Naive B cell (primary cell): ENCODE measurements around the gene HIGD1B. TPM values are rescaled to one million over a fixed set of nuclear protein-coding genes. Genes with fewer than 3 reads are reported as not detected.

ENCODE experiments used
- ATAC-seq, 2 donors: fragments of 150-1000 bp; cut with Tn5 transposase; 2 replicates each; pipeline ENCODE4 v1.10.0; 2021; ENCODE audit warnings: low read depth in 2 of 2, mild to moderate bottlenecking in 2 of 2, moderate library complexity in 2 of 2
- DNase-seq: peaks from one replicate; pipeline ENCODE4 v3.0.0; 2022
- H3K27ac Mint-ChIP-seq, 6 donors: one replicate each; pipeline ENCODE4 v1.8.0; 2020 to 2022; ENCODE audit warnings: mild to moderate bottlenecking in 6 of 6, mixed read lengths in 6 of 6, moderate library complexity in 5 of 6, inconsistent platforms in 2 of 6
- H3K27me3 Mint-ChIP-seq, 3 donors: one replicate each; pipeline ENCODE4 v1.8.0; 2021 to 2022; ENCODE audit warnings: mixed read lengths in 3 of 3, mild to moderate bottlenecking in 1 of 3
- H3K36me3 Mint-ChIP-seq, 2 donors: one replicate each; pipeline ENCODE4 v1.8.0; 2020 to 2022; ENCODE audit warnings: mixed read lengths in 2 of 2, inconsistent platforms in 1 of 2, mild to moderate bottlenecking in 1 of 2
- H3K4me1 Mint-ChIP-seq, 3 donors: one replicate each; pipeline ENCODE4 v1.8.0; 2020 to 2022; ENCODE audit warnings: mixed read lengths in 3 of 3, inconsistent platforms in 1 of 3, mild to moderate bottlenecking in 1 of 3, moderate library complexity in 1 of 3
- H3K4me3 Mint-ChIP-seq, 8 donors: one replicate each; pipeline ENCODE4 v1.8.0; 2020 to 2022; ENCODE audit warnings: mild to moderate bottlenecking in 8 of 8, mixed read lengths in 8 of 8, moderate library complexity in 8 of 8, inconsistent platforms in 2 of 8
- H3K9me3 Mint-ChIP-seq, 7 donors: one replicate each; pipeline ENCODE4 v1.8.0; 2020 to 2022; ENCODE audit warnings: mixed read lengths in 7 of 7, mild to moderate bottlenecking in 5 of 7, inconsistent platforms in 2 of 7, moderate library complexity in 1 of 7
- polyA plus RNA-seq, 6 donors: library from polyadenylated mRNA; unstranded; fragments of 300-500 nt; fragmentation: Illumina TruSeq; gene quantifications; one replicate each; pipeline ENCODE4 v1.2.3, GENCODE V29; 2021; ENCODE audit warnings: low read depth in 6 of 6

The HIGD1B gene
- polyA plus RNA-seq, 6 donors from 2014 or later = not detected

- Mint-ChIP-seq H3K27me3 (peaks cover 30 to 51% (median 34%) of the 10 kb centered on the region in 3 donors), H3K4me1 (peaks cover 7 to 13% (median 11%) of the 10 kb centered on the region in 3 donors), H3K27ac (no peak overlapping the region), H3K36me3 (peaks cover 0 to 7% of the 10 kb centered on the region in 2 donors), H3K4me3 (no peak overlapping the region), H3K9me3 (no peaks in the 10 kb centered on the region)
- no peak for DNase-seq
- ATAC-seq = no peak
These were observed 19.8 kb upstream of the HIGD1B start for GRCh38 chr17:44827863-44828262.

GRCh38 chr17:44828919-44829522 is 18.7 kb upstream of the HIGD1B start:
- Mint-ChIP-seq H3K9me3 (no peaks in the 10 kb centered on the region), H3K27me3 (peaks cover 42 to 57% (median 46%) of the 10 kb centered on the region in 3 donors), H3K4me1 (peaks cover 7 to 13% (median 11%) of the 10 kb centered on the region in 3 donors), H3K36me3 (peaks cover 0 to 7% of the 10 kb centered on the region in 2 donors), H3K4me3 (peak overlapping the region; percentile 78 to 87 (median 83)), H3K27ac (peak overlapping the region in 2 of 6 donors; percentile 51 to 72)
- DNase-seq (peak; percentile 5), ATAC-seq (peak; percentile 12 to 21)

- Mint-ChIP-seq H3K4me1 (peaks cover 7 to 13% (median 11%) of the 10 kb centered on the region in 3 donors), H3K36me3 (peaks cover 0 to 7% of the 10 kb centered on the region in 2 donors), H3K27ac (peak within 1 kb of the TSS in 2 of 6 donors; percentile 51 to 72), H3K27me3 (peaks cover 42 to 62% (median 47%) of the 10 kb centered on the region in 3 donors), H3K9me3 (no peaks in the 10 kb centered on the region), H3K4me3 (peak within 1 kb of the TSS; percentile 82 to 93 (median 86))
- DNase-seq = peak; percentile 13
- ATAC-seq = peak; percentile 61 to 67
These were observed 17.9 kb upstream of the HIGD1B start, which contains the start of gene GJC1 for GRCh38 chr17:44829523-44830358. Gene GJC1, minus strand, starts transcription at chr17:44830287. Its CDS starts 24,470 bp downstream, at chr17:44805817.

DNA sequence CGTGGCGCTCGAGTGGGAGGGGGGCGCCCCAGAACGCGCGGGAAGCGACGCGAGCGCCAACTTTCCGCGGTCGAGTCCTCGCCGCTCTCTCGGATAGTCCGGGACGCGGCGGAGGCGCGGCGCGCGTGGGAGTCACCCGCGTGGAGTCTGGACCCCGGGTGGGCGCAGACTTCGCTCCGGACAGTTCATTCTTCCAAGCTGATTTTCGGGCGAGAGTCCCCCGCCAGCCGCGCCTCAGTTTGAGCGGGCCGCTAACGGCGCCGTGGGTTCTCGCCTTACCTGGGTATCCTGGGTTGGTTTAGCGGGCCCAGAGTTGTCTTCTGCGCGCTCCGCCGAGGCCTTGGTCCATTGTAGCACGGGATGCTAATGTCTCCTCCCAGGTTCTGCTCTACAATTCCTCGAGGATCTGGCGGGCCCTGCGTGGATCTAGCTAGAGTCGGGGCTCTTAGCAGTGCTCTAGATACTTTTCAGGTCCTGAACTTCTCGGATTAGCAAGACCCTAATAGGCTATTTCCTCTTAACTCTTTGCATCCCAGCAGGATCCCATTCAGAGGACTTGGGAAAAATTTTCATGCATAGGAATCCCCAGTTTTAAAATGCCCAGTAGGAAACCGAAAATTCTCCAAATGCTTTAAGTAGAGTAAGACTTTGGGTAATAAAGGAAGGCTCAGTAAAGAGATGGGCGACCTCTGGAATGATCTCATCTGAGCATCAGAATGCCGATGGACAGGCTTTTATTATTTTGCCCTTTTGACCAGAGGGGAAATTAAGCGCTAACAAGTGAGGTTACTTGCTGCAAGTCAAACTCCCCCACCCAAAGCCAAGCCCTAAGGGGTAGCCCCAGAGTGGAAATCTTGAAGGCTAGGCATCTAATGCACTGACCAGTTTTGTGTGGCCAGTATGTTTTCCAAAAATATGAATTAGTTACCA is 17.1 kb upstream of the HIGD1B start:
- Mint-ChIP-seq H3K9me3 (no peaks in the 10 kb centered on the region), H3K36me3 (peaks cover 0 to 7% of the 10 kb centered on the region in 2 donors), H3K4me1 (peaks cover 7 to 13% (median 11%) of the 10 kb centered on the region in 3 donors), H3K4me3 (peak overlapping the region; percentile 70 to 93 (median 86)), H3K27me3 (peaks cover 42 to 69% (median 47%) of the 10 kb centered on the region in 3 donors), H3K27ac (no peak overlapping the region)
- peak; percentile 1 for DNase-seq
- ATAC-seq = peak; percentile 34 to 42

GRCh38 chr17:44831371-44831770 is 16.3 kb upstream of the HIGD1B start:
- peak overlapping the region in 6 of 8 donors; percentile 19 to 92 (median 39) for H3K4me3 Mint-ChIP-seq
- peaks cover 42 to 69% (median 47%) of the 10 kb centered on the region in 3 donors for H3K27me3 Mint-ChIP-seq
- no peaks in the 10 kb centered on the region for H3K9me3 Mint-ChIP-seq
- H3K4me1 Mint-ChIP-seq = peaks cover 7 to 13% (median 11%) of the 10 kb centered on the region in 3 donors
- DNase-seq (no peak), ATAC-seq (no peak)
- peak overlapping the region in 1 of 6 donors; percentile 67 for H3K27ac Mint-ChIP-seq
- peaks cover 0 to 7% of the 10 kb centered on the region in 2 donors for H3K36me3 Mint-ChIP-seq

DNA sequence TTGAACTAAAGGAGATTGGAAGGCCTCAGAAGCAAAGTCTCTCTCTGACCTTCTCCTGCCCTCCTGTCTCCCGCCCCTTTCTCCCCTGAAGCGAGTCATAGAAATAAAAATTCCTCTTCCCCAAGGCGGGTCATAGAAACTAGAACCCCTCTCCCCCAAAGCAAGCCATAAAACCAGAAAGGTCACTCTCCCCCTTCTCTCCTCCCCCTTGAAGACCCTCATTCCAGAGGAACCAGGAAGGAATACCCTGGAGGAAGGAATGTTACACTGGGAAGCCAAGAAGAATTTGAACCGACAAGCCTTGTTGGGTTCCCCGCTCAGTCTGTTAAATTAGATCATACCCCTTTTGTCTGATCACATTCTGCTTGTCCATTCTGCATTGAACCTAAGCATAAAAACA is 14.9 kb upstream of the HIGD1B start:
- ATAC-seq = no peak
- no peaks in the 10 kb centered on the region for H3K9me3 Mint-ChIP-seq
- peaks cover 29 to 57% (median 36%) of the 10 kb centered on the region in 3 donors for H3K27me3 Mint-ChIP-seq
- peak overlapping the region in 1 of 8 donors; percentile 41 for H3K4me3 Mint-ChIP-seq
- H3K36me3 Mint-ChIP-seq = peaks cover 0 to 7% of the 10 kb centered on the region in 2 donors
- no peak for DNase-seq
- H3K4me1 Mint-ChIP-seq = peaks cover 7 to 13% (median 11%) of the 10 kb centered on the region in 3 donors
- no peak overlapping the region for H3K27ac Mint-ChIP-seq

DNA sequence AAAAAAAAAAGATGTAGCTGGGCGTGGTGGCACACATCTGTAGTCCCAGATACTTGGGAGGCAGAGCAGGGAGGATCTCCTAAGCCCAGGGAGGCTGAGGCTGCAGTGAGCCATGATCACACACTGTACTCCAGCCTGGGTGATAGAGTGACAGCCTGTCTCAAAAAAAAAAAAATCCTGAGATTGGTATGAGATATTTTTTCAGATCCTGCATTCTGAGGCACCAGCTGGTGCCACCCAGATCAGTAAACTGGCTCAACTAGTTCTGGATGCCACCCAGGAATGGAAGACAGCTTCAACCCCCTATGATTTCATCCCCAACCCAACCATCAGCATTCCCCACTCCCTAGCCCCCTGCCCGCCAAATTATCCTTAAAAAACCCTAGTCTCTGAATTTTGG is 10.5 kb upstream of the HIGD1B start:
- peaks cover 16 to 30% (median 17%) of the 10 kb centered on the region in 3 donors for H3K27me3 Mint-ChIP-seq
- no peaks in the 10 kb centered on the region for H3K36me3 Mint-ChIP-seq
- no peak overlapping the region for H3K27ac Mint-ChIP-seq
- no peaks in the 10 kb centered on the region for H3K9me3 Mint-ChIP-seq
- no peak overlapping the region for H3K4me3 Mint-ChIP-seq
- no peak for ATAC-seq
- DNase-seq = no peak
- H3K4me1 Mint-ChIP-seq = no peaks in the 10 kb centered on the region

- DNase-seq (no peak), ATAC-seq (no peak)
- Mint-ChIP-seq H3K9me3 (no peaks in the 10 kb centered on the region), H3K36me3 (no peaks in the 10 kb centered on the region), H3K27me3 (peaks cover 0 to 3% (median 0%) of the 10 kb centered on the region in 3 donors), H3K4me1 (no peaks in the 10 kb centered on the region), H3K4me3 (peak overlapping the region in 1 of 8 donors; percentile 52), H3K27ac (no peak overlapping the region)
These were observed 7.4 kb upstream of the HIGD1B start for GRCh38 chr17:44840274-44840673.

- Mint-ChIP-seq H3K9me3 (no peaks in the 10 kb centered on the region), H3K4me3 (no peak overlapping the region), H3K27ac (no peak overlapping the region), H3K4me1 (no peaks in the 10 kb centered on the region), H3K36me3 (no peaks in the 10 kb centered on the region), H3K27me3 (no peaks in the 10 kb centered on the region)
- DNase-seq = no peak
- ATAC-seq = no peak
These were observed 6.7 kb upstream of the HIGD1B start for GRCh38 chr17:44840936-44841335.

- Mint-ChIP-seq H3K36me3 (no peaks in the 10 kb centered on the region), H3K27ac (peak overlapping the region in 1 of 6 donors; percentile 32)
- no peak for ATAC-seq
These were observed 4.9 kb upstream of the HIGD1B start for GRCh38 chr17:44842748-44843147.

GRCh38 chr17:44844390-44844830 is 3.3 kb upstream of the HIGD1B start:
- no peak for DNase-seq
- Mint-ChIP-seq H3K27me3 (no peaks in the 10 kb centered on the region), H3K27ac (no peak overlapping the region), H3K36me3 (no peaks in the 10 kb centered on the region), H3K4me1 (peaks cover 0 to 3% (median 2%) of the 10 kb centered on the region in 3 donors), H3K9me3 (no peaks in the 10 kb centered on the region), H3K4me3 (no peak overlapping the region)
- ATAC-seq = no peak

More at GRCh38 chr17:44842748-44843147, 4.9 kb upstream of the HIGD1B start:
- Mint-ChIP-seq H3K27me3 (no peaks in the 10 kb centered on the region), H3K4me3 (no peak overlapping the region), H3K9me3 (no peaks in the 10 kb centered on the region), H3K4me1 (peaks cover 0 to 3% (median 0%) of the 10 kb centered on the region in 3 donors)
- DNase-seq = no peak

DNA sequence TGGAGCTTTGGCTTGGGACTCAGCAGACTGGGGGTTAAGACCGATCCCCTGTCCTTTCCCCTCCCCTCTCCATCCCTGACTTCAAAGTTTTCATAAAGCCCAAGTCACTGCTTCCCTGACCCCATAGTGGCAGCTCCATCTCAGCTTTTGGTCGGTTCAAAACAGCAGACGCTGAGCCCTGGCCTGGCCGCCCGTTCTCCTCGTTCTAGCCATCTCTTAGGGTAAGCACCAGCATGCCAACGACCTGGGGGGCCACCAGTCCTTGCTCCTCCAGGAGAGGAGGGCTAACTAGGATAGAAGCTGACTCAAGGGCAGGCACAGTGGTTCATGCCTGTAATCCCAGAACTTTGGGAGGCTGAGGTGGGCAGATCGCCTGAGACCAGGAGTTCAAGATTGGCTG is 1.5 kb upstream of the HIGD1B start:
- ATAC-seq (no peak), DNase-seq (no peak)
- H3K36me3 Mint-ChIP-seq = no peaks in the 10 kb centered on the region
- H3K9me3 Mint-ChIP-seq = no peaks in the 10 kb centered on the region
- no peak overlapping the region for H3K4me3 Mint-ChIP-seq
- H3K27me3 Mint-ChIP-seq = no peaks in the 10 kb centered on the region
- H3K27ac Mint-ChIP-seq = no peak overlapping the region
- peaks cover 3 to 12% (median 5%) of the 10 kb centered on the region in 3 donors for H3K4me1 Mint-ChIP-seq
